GM10266 (cell line): ENCODE data around the gene LMCD1.

ENCODE experiments used
- DNase-seq: peaks from one replicate; pipeline ENCODE4 v3.0.0; 2012; ENCODE audit errors: extremely low spot score
- CTCF ChIP-seq: IDR thresholded peaks from 2 replicates; pipeline ENCODE4 v1.5.1; 2012; ENCODE audit warnings: mild to moderate bottlenecking, low read depth; ENCODE audit not compliant: control insufficient read depth, insufficient read depth; ENCODE audit errors: missing control alignments

LMCD1 gene

DNA sequence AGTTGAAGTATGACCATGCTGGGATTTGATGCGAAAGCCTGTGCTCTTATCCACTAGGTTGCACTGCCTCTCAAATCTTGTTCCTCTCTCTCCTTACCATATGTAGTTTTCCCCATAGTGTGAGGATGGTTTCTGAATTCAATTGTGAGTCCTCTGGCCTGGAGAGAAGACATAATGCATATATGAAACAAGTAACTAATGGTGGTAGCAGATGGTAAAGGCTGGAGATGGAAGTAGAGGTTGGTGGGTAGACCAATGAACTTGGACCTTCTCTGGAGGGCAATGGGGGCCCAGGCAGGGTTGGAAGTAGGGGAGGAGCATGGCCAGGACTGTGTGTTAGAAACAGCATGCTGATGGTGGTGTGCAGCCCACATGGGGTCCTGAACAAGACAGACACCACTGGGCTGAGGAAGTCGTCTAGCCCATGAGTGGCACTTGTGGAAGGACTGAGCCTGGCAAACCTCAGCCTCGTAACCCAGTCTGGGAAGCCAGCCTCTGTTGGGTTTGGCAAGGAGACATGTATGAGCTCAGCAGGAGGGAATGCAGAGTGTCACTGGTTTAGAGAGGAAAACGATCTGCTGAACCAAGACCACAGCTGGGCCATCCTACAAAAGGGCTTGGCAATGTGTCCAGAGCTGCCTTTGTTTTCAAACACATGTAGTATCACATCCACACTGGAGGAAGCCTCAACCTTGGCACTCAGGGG lies 18.5 kb upstream of the LMCD1 start:
- DNase-seq: no peak
- no peak for TF ChIP-seq CTCF

- no peak for TF ChIP-seq CTCF
These were observed 17.0 kb upstream of the LMCD1 start for GRCh38 chr3:8484409-8485140.

DNA sequence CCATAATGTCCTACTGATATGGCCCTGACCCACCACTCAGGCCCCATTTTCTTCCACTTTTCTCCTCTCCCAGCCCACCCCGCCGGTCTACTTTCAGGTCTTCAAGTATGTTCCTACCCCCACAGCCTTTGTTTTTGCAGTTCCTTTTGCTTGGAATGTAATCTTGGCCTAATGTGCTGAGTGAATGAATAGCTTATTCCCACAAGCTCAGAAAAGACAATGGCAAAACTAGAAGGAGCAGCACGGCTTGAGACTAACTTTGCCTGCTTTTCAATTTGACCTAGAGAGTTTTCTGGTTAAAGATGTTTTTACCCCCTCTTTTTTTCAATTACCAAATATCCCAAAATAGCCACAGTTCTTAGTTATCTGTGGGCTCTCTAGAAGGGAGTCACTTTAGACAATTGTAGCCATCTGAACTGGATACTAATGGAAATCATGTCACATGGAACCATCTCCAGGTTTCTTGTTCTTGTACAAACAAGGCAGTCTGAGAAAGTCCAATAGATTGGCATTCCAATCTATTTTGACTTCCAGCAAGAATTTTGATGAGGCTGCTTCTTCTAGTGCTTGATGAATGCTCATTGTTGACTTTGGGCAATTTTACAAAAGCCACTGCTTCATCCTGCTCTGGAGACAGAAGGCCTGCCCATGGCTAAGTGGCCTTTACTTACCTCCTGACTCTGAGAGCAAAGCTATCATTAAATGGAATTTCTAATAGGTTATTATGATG lies 16.3 kb upstream of the LMCD1 start:
- DNase-seq: no peak
- no peak for TF ChIP-seq CTCF

More at GRCh38 chr3:8484409-8485140, 17.0 kb upstream of the LMCD1 start:
- DNase-seq: no peak

- DNase-seq: no peak
- no peak for TF ChIP-seq CTCF
These were observed 15.7 kb upstream of the LMCD1 start for GRCh38 chr3:8485943-8486342.

- DNase-seq: no peak
- TF ChIP-seq CTCF: no peak
These were observed 15.2 kb upstream of the LMCD1 start for GRCh38 chr3:8486434-8486833.

DNA sequence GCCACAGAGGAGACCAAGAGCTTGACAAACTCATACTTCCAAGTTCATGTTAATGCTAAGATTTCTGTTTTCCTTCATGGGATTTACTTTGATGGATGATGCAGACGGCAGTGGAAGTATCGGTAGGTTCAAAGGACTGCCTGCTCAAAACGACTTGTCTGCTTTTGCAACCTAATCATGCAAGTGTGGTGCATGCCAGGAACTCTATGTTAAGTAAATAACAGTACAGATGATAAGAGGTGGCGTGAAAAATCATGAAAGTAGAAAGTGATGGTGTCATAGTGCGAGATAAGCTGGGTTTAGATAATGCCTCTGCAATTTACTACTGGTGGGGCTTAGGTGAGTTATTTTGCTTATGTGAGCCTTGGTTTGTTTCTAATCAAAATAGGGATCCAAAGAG lies 14.7 kb upstream of the LMCD1 start:
- no peak for DNase-seq
- TF ChIP-seq CTCF: no peak
